MCF 10A (cell line): ENCODE measurements around the gene GALNT4. TPM values are rescaled to one million over a fixed set of nuclear protein-coding genes. Genes with fewer than 3 reads are reported as not detected.

ENCODE experiments used
- BruUV-seq: library from RNA; stranded (reverse); fragments of 400-500 nt; replicated peaks from 2 replicates; lab custom pipeline; 2021; lab: Mats Ljungman, UMichigan
- CTCF ChIA-PET: fragments of 300-600 bp; sonication (Branson Sonifier 250); formaldehyde crosslinking; extraction: SDS; loops from one replicate; lab custom pipeline; 2021; ENCODE audit warnings: antibody characterized with exemption, inconsistent platforms; lab: Yijun Ruan, JAX
- POLR2A ChIA-PET: fragments of 300-600, 350-650 bp; sonication (Branson Sonifier 250); formaldehyde crosslinking; extraction: SDS; loops from one replicate; lab custom pipeline; 2020; ENCODE audit warnings: antibody characterized with exemption, inconsistent platforms; lab: Yijun Ruan, JAX
- DNase-seq: peaks from one replicate; pipeline ENCODE4 v3.0.0-alpha.2; 2018; ENCODE audit not compliant: unreplicated experiment
- H3K27ac Mint-ChIP-seq: one replicate; pipeline ENCODE4 v1.8.0; 2022; ENCODE audit warnings: mild to moderate bottlenecking, low read depth, mixed read lengths; ENCODE audit not compliant: unreplicated experiment
- H3K27me3 Mint-ChIP-seq: one replicate; pipeline ENCODE4 v1.8.0; 2022; ENCODE audit warnings: mixed read lengths; ENCODE audit not compliant: insufficient read depth, unreplicated experiment
- H3K36me3 Mint-ChIP-seq: one replicate; pipeline ENCODE4 v1.8.0; 2022; ENCODE audit warnings: mild to moderate bottlenecking, moderate library complexity, mixed read lengths; ENCODE audit not compliant: insufficient read depth, unreplicated experiment
- H3K4me1 Mint-ChIP-seq: one replicate; pipeline ENCODE4 v1.8.0; 2022; ENCODE audit warnings: mixed read lengths; ENCODE audit not compliant: insufficient read depth, unreplicated experiment
- H3K4me3 Mint-ChIP-seq: one replicate; pipeline ENCODE4 v1.8.0; 2022; ENCODE audit warnings: mild to moderate bottlenecking, moderate library complexity, mixed read lengths; ENCODE audit not compliant: unreplicated experiment
- H3K9me3 Mint-ChIP-seq: one replicate; pipeline ENCODE4 v1.8.0; 2022; ENCODE audit warnings: mixed read lengths; ENCODE audit not compliant: unreplicated experiment
- CTCF ChIP-seq: fragments of 200-600 bp; IDR thresholded peaks from one replicate; pipeline ENCODE4 v1.8.0; 2022; ENCODE audit warnings: antibody characterized with exemption, mild to moderate bottlenecking; ENCODE audit not compliant: unreplicated experiment
- intact Hi-C: fragments of 100-400 bp; cut with micrococcal nuclease; formaldehyde crosslinking; loops from 2 replicates; pipeline ENCODE4 v1.14.1; 2022
- total RNA-seq: library from RNA; stranded (reverse); gene quantifications from 2 replicates; pipeline ENCODE4 v1.2.3, GENCODE V29; 2022

Gene GALNT4
- total RNA-seq, 1 experiment from 2014 or later = 2.8 TPM

DNA sequence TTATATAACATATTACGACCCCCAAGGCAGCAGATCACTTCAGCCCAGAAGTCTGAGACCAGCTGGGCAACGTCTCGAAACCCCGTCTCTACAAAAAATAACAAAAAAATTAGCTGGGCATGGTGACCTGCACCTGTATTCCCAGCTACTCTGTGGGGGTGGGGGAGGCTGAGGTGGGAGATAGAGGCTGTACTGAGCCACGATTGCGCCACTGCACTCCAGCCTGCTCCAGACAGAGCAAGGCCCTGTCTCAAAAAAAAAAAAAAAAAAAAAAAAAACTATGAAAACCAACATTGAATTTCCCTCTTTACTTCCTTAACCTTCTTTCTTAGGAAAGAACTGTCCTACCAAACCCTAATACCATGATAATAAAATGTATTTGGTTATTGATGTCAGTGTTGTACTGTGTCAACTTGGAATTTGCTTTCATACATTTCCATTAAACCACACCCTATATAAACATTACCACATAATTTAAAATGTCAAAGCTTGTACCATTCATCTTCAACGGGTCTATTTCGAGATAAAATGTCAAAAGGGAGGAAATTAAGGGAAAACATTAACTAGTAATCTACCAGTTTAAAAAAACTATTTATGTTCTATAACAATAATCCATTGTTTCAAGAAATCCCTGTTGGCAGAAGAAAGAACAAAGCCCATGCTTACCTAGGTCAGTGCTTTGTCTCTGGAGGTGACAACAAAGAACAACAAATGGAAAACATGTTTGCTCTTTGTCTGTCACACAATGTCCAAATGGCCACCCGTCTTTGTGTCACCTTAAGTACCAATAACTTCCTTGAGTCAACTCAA is 17.4 kb downstream of the GALNT4 start:
- no peak for TF ChIP-seq CTCF
- CTCF ChIA-PET = interaction anchor here (0.6 to 3.4 kb wide), 5 partner anchors 17 to 506 kb away, joined by 3 to 9 read pairs (median 4); partner anchors contain the start of gene GALNT4
- Mint-ChIP-seq H3K9me3 (no peaks in the 10 kb centered on the region), H3K4me1 (peaks cover 23% of the 10 kb centered on the region), H3K36me3 (no peaks in the 10 kb centered on the region), H3K4me3 (no peak overlapping the region), H3K27ac (no peak overlapping the region), H3K27me3 (no peaks in the 10 kb centered on the region)
- BruUV-seq = no TSS peak
- no peak for DNase-seq
- POLR2A ChIA-PET = interaction anchor here (0.9 kb wide), 1 partner anchor 17 kb away, joined by 3 read pairs; the partner anchor contains the start of gene GALNT4
- intact Hi-C loops = no loop called here

GRCh38 chr12:89506050-89506449 is 18.5 kb downstream of the GALNT4 start:
- no peak overlapping the region for H3K27ac Mint-ChIP-seq
- peaks cover 23% of the 10 kb centered on the region for H3K4me1 Mint-ChIP-seq
- no peaks in the 10 kb centered on the region for H3K36me3 Mint-ChIP-seq
- BruUV-seq = no TSS peak
- DNase-seq = no peak
- ChIA-PET POLR2A (interaction anchor here (1.0 kb wide), 1 partner anchor 9 kb away, joined by 4 read pairs; no protein-coding TSS in a partner anchor), CTCF (interaction anchor here (1.0 to 3.4 kb wide), 3 partner anchors 19 to 44 kb away, joined by 3 to 9 read pairs (median 4); partner anchors contain the start of gene GALNT4)
- no peaks in the 10 kb centered on the region for H3K27me3 Mint-ChIP-seq
- intact Hi-C loops = no loop called here
- TF ChIP-seq CTCF = no peak
- no peak overlapping the region for H3K4me3 Mint-ChIP-seq
- H3K9me3 Mint-ChIP-seq = no peaks in the 10 kb centered on the region

DNA sequence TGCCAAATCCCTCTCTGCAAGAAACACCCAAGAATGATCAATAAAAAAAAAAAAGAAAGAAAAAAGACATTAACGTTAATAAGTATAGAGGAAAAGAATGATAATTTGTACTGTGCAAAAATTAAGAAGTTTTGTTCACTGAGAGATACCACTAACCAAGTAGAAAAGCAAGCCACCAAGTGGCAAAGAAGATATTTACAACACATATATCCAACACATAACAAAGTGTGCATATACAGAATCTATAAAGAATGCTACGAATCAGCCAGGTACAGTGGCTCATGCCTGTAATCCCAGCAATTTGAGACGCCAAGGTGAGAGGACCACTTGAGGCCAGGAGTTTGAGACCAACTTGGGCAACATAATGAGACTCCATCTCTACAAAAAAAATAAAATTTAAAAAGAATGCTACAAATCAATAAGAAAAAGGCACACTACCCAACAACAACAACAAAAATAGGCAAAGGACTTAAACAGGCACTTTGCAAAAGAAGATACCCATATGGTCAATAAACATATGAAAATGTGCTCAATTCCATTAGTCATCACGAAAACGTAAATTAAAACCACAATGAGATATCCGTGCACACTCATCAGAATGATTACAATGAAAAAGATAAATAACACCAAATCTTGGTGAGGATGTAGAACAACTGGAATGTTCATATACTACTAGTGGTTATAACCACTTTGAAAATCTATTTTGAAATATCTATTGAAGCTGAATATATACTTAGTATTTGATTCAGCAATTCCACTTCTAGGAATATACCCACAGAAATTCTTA is 19.8 kb downstream of the GALNT4 start:
- no peak for TF ChIP-seq CTCF
- CTCF ChIA-PET = interaction anchor here (1.0 kb wide), 1 partner anchor 20 kb away, joined by 7 read pairs; the partner anchor contains the start of gene GALNT4
- Mint-ChIP-seq H3K27ac (no peak overlapping the region), H3K27me3 (no peaks in the 10 kb centered on the region), H3K4me1 (peaks cover 23% of the 10 kb centered on the region), H3K9me3 (no peaks in the 10 kb centered on the region), H3K4me3 (no peak overlapping the region), H3K36me3 (no peaks in the 10 kb centered on the region)
- intact Hi-C loops = no loop called here
- DNase-seq = no peak
- no TSS peak for BruUV-seq
- POLR2A ChIA-PET = interaction anchor here (0.6 kb wide), 1 partner anchor 757 kb away, joined by 3 read pairs; no protein-coding TSS in a partner anchor

DNA sequence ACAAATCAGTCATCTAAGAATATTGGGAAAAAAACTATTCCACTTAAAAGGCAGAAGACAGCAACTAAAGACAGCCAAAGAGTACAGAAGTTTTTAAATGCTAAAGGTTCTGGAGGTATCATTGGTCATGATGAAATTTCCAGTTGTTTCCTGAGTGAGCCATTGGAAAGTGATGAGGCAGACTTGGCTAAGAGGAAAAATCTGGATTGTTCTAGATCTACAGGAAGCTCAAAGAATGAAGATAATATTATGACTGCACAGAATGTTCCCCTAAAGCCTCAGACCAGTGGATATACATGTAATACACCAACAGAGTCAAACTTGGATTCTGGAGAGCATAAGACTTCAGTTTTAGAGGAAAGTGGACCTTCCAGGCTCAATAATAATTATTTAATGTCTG is 22.8 kb downstream of the GALNT4 start:
- CTCF ChIA-PET = no interaction called here
- H3K4me3 Mint-ChIP-seq = no peak overlapping the region
- DNase-seq = no peak
- H3K27me3 Mint-ChIP-seq = no peaks in the 10 kb centered on the region
- H3K4me1 Mint-ChIP-seq = peaks cover 12% of the 10 kb centered on the region
- POLR2A ChIA-PET = no interaction called here
- no peak for TF ChIP-seq CTCF
- intact Hi-C loops = no loop called here
- no TSS peak for BruUV-seq
- H3K9me3 Mint-ChIP-seq = no peaks in the 10 kb centered on the region
- no peaks in the 10 kb centered on the region for H3K36me3 Mint-ChIP-seq
- H3K27ac Mint-ChIP-seq = no peak overlapping the region
